Measurements from ENCODE around the gene DPH6.

DPH6 gene

GRCh38 chr15:35540021-35540420, 5.9 kb downstream of the DPH6 start:
- no peak for DNase-seq

DNA sequence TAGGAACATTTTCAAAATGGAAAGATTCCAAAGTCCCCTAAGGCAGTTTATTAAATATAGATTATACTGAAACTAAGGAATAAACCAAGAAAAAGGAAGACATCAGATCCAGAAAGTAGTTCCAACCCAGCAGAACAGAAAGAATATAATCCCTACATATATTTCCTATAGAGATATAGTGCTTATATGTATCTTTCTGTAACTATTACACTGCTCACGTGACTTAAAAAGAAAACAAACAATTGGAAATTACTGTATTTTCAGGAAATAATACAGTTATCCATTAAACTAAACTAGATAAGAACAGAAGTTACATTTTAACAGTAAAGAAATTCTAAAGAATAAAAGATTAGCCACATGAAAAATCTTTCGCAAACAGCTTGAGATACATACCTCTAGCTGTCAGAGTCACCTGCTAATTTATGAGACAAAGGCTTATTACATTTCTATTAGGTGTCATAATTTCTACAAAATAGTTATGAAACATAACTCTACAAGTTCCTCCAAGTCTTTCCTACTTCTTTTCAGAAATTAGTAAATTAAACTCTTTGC, 10.5 kb downstream of the DPH6 start:
- no peak for DNase-seq

GRCh38 chr15:35533130-35534110, 12.5 kb downstream of the DPH6 start:
- DNase-seq = no peak

GRCh38 chr15:35530698-35531097, 15.3 kb downstream of the DPH6 start:
- no peak for DNase-seq

DNA sequence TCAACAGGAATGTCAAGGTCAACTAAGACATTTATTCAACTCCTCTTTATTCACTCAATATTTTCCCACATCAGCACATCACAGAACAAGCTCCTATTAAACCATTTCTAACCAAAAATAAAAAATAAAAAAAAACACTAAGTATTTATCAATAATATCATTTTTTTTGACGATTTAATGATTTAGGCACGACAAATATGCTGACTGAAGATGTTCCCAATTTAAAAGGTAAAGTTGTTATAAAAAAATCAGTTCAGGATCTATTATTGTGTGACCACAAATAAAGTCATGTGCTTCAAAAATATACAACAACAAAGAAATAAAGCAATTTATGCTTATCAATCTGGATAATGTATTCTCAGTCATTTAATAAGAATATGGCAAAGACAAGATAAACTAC, 16.2 kb downstream of the DPH6 start:
- no peak for DNase-seq

GRCh38 chr15:35522061-35522460, 23.9 kb downstream of the DPH6 start:
- DNase-seq = no peak

- no peak for DNase-seq
Observed at GRCh38 chr15:35519541-35520149, 26.3 kb downstream of the DPH6 start.

GRCh38 chr15:35519052-35519451, 26.9 kb downstream of the DPH6 start:
- no peak for DNase-seq

DNA sequence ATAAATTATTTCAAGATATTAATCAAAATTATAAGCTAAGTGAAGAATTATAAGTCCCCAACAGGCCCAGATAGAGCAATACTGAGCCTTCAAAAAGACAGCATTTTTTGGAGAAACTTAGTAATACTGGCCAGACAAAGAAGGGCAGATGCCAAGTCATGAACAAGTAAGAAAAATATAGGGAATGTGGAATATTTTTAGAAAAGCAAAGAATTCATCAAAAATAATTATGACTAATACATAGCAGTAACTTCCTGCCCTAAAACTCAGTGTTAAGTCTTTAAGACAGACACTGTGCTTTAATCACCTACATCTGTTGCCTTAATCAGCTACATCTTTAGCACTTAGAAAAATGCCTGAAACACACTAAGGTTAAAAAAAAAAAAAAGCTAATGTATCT, 31.2 kb downstream of the DPH6 start:
- DNase-seq = no peak

DNA sequence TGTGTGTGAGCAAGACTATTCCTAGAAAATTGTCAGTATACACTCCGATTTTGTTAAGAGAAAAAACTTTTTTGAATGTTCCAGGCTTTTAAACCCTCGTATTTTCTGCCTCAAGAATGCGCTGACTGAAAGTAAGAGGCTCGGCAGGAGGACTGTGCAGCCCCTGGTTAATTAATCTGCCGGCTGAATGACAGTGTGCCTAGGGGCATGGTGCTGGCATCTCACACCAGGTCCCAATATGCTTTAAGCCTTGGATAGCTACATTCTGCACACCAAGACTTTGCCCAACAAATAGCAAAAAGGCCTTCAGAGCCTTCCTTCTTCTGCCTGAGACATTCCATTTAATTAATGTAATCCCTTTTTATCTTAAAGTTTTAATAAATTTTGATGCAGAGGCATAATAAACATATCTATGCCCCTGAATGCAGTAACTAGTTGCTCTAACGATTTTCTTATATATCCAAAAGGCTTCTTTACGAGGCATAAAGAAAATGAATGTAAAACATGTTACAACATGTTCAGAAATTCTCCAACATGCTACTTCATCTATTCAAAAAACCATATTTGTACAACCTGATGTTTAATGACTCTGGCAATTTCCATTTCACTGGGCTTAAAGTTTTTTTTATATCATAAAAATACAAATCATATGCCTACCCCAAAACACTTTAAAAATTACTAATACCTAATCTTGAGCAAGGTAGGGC, 37.9 kb downstream of the DPH6 start:
- no peak for DNase-seq

GRCh38 chr15:35506272-35506870, 39.6 kb downstream of the DPH6 start:
- no peak for DNase-seq

- no peak for DNase-seq
Observed at GRCh38 chr15:35505809-35506208, 40.2 kb downstream of the DPH6 start.

DNA sequence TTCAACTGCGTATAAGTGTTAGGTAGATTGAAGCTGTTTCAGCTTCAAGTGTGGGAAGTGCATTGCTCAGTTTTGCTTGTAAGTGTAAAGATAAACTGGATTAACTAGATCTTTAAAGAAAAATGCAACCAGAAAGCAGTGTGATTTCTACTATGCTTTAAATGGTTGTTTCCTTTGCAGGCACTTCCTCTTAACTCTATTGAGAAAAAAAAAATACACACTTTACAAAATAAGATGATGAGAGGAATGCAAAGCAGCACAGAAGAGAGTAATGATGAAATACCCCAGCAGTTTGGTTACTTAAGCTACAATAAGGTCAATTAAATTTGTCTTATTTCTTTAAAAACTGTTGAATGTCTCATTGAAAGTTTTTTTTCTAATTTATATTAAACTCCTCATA, 40.8 kb downstream of the DPH6 start:
- no peak for DNase-seq

GRCh38 chr15:35499723-35500122, 46.2 kb downstream of the DPH6 start:
- DNase-seq = no peak

DNA sequence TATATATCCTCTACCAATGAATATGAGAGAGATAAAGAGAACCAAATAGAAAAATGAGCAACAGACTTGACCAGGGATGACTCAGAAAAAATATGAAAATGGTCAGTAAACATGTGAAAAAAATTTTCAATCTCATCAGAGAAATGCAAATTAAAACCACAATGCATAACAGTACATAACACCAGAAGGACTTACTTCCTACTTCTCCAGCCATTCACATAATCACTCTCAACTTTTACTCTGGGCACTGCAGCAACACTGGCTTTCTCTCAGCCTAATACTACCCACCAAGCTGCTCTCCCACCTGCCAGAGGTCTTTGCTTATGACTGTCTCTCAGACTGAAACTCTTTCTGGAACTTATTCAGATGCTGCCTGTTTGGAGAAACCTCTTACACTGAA, 49.4 kb downstream of the DPH6 start:
- DNase-seq = no peak

DNA sequence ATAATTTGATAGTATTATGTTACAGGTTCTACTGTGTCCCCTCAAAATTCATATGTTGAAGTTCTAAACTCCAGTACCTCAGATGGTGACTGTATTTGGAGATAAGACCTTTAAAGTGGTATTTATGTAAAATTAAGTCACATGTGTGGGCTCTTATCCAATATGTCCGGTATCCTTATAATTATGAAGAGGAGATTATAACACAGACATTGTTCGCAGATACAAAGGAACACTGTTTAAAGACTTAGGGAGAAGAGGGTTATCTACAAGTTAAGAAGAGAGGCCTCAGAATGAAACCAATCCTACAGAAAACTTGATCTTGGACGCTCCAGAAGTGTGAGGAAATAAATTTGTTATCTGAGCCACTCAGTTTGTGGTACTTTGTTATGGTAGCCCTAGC, 50.9 kb downstream of the DPH6 start:
- DNase-seq = no peak

DNA sequence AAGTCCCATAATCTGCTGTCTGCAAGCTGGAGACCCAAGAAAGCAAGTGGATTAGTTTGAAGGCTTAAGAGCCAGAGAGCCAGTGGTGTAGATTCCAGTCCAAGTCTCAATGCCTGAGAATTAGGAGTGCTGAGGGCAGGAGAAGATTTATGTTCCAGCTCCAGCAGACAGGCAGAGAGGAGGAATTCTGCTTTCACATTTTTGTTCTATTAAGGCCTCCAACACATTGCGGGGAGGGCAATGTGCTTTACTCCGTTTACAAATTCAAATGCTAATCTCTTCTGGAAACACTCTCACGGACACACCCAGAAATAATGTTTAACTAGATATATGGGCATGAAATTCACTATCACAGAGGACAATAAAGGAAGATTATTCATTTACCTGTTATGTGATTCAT, 54.0 kb downstream of the DPH6 start:
- no peak for DNase-seq

DNA sequence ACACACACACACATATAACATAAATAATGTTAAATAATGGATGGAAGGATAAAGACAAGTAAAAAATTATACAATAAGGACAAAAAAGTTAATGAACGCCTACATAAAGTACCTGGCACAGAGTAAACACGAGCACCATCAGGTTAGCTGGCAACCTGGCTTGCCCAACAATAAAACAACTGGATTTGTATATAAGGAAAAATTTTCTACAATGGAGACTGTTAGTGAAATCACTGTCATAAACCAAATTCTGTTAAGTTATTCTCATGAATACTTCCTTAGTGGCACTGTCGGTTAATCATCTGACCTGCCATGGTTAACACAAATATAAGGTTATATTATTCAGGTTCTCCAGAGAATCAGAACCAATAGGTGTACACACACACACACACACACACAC, 54.8 kb downstream of the DPH6 start:
- DNase-seq = no peak

- DNase-seq = no peak
Observed at GRCh38 chr15:35490511-35490910, 55.5 kb downstream of the DPH6 start.

- DNase-seq = no peak
Observed at GRCh38 chr15:35487417-35487816, 58.5 kb downstream of the DPH6 start.

GRCh38 chr15:35486296-35486695, 59.7 kb downstream of the DPH6 start:
- DNase-seq = no peak

- DNase-seq = no peak
Observed at GRCh38 chr15:35485411-35485810, 60.6 kb downstream of the DPH6 start.
